Stomach (tissue), 9 donors: ENCODE results near the gene CYREN. TPM values are rescaled to one million over a fixed set of nuclear protein-coding genes. Genes with fewer than 3 reads are reported as not detected.
"Not testable (repeated sequence)": the region's sequence is repeated elsewhere in the genome, so short reads cannot be mapped to it uniquely, and the experiment has no call there.

Source experiments
- DNase-seq, 2 donors: peaks; one replicate each; pipeline versions ENCODE4 v3.0.0 to v3.0.0-alpha.2; 2013 to 2019
- H3K27ac ChIP-seq, 5 donors: fragments of 200-600 bp in 4 of 5; sonication (generic) in 4 of 5; one replicate each; pipeline ENCODE4 v1.5.1; 2013 to 2019; ENCODE audit warnings: mild to moderate bottlenecking in 1 of 5, moderate library complexity in 1 of 5
- H3K27me3 ChIP-seq, 3 donors: fragments of 200-600 bp; sonication (generic); one replicate each; pipeline ENCODE4 v1.5.1; 2017 to 2019; ENCODE audit warnings: mixed run types in 1 of 3
- H3K36me3 ChIP-seq, 4 donors: fragments of 200-600 bp; sonication (generic); 1 replicate in 3 of 4; 2 replicates in 1 of 4; pipeline ENCODE4 v1.5.1; 2016 to 2019
- H3K4me1 ChIP-seq, 4 donors: fragments of 200-600 bp; sonication (generic); one replicate each; pipeline ENCODE4 v1.5.1; 2016 to 2019
- H3K4me3 ChIP-seq, 4 donors: fragments of 200-600 bp; sonication (generic) in 3 of 4; one replicate each; pipeline ENCODE4 v1.5.1; 2016 to 2019; ENCODE audit warnings: mild to moderate bottlenecking in 1 of 4
- H3K9me3 ChIP-seq, 4 donors: fragments of 200-600 bp; sonication (generic); one replicate each; pipeline ENCODE4 v1.5.1; 2016 to 2019
- CTCF ChIP-seq, 7 experiments: fragments of 450-650 bp in 4 of 7; fragments of 200-600 bp in 3 of 7; sonication (generic) in 3 of 7; IDR thresholded peaks; one replicate each; pipeline ENCODE4 v1.5.1; 2016 to 2019; ENCODE audit warnings: antibody characterized with exemption in 7 of 7, control low read depth in 2 of 7, mild to moderate bottlenecking in 1 of 7
- EP300 ChIP-seq: sonication (generic); formaldehyde crosslinking; IDR thresholded peaks from one replicate; pipeline ENCODE4 v1.6.1; 2017; ENCODE audit warnings: antibody characterized with exemption
- POLR2A ChIP-seq, 4 donors: fragments of 450-650 bp; IDR thresholded peaks; one replicate each; pipeline ENCODE4 v1.6.1; 2016; ENCODE audit warnings: antibody characterized with exemption in 4 of 4, control low read depth in 2 of 4, mild to moderate bottlenecking in 1 of 4, moderate library complexity in 1 of 4
- POLR2AphosphoS5 ChIP-seq, 3 donors: sonication (generic); formaldehyde crosslinking; IDR thresholded peaks; one replicate each; pipeline ENCODE4 v1.6.1; 2016; ENCODE audit warnings: antibody characterized with exemption in 3 of 3
- WGBS, 5 donors: extraction: QIAGEN DNeasy Blood & Tissue Kit in 3 of 5; methylation state at CpG; one replicate each; pipeline versions ENCODE4 v1.1.5 to v1.1.7; 2013 to 2018; 5-methylcytosine and 5-hydroxymethylcytosine counted together
- intact Hi-C: fragments of 100-400 bp; cut with DNase I; formaldehyde crosslinking; loops from one replicate; pipeline ENCODE4 v1.15.1; 2023; ENCODE audit warnings: low total_unique reads
- polyA plus RNA-seq, 3 donors: library from polyadenylated mRNA; stranded (reverse); fragments of 200-250 nt; gene quantifications; one replicate each; pipeline ENCODE4 v1.2.3, GENCODE V29; 2013
- small RNA-seq, 4 donors: library from RNA; depleted of rRNA; stranded (forward); fragments of <200 nt; gene quantifications; one replicate each; pipeline ENCODE3, GENCODE V24; 2016
- total RNA-seq, 5 donors: library from RNA; depleted of rRNA; stranded (reverse); fragments of >200 nt; gene quantifications; one replicate each; pipeline versions ENCODE4 v1.1.0 to v1.2.3, GENCODE V29; 2014 to 2016
- donor health status: healthy with polysubstance abuse.
- donor health status: Bipolar disorder and iron deficiency.
- donor health status: healthy.

The CYREN gene
- total and polyA plus RNA-seq, 8 donors, result 11.1 to 33.0 (median 30.2) TPM

- intact Hi-C loops, result no loop called here
- H3K4me1 ChIP-seq, result no peaks in the 10 kb centered on the region
- peaks cover 0 to 9% (median 2%) of the 10 kb centered on the region in 4 donors for H3K9me3 ChIP-seq
- no peaks in the 10 kb centered on the region for H3K27me3 ChIP-seq
- H3K4me3 ChIP-seq, result no peak overlapping the region
- DNase-seq, result no peak
- TF ChIP-seq POLR2AphosphoS5 (IDR thresholded peaks at IDR 0.05), result no peak
- TF ChIP-seq CTCF (IDR thresholded peaks at IDR 0.05), result no peak
- WGBS, 5 donors, result 86 to 98% (median 95%) methylated on average over 1 of the region's 1 CpG
- H3K36me3 ChIP-seq, result no peaks in the 10 kb centered on the region
- H3K27ac ChIP-seq, result no peak overlapping the region
These were observed 41.6 kb downstream of the CYREN start for GRCh38 chr7:135128931-135129330.

DNA sequence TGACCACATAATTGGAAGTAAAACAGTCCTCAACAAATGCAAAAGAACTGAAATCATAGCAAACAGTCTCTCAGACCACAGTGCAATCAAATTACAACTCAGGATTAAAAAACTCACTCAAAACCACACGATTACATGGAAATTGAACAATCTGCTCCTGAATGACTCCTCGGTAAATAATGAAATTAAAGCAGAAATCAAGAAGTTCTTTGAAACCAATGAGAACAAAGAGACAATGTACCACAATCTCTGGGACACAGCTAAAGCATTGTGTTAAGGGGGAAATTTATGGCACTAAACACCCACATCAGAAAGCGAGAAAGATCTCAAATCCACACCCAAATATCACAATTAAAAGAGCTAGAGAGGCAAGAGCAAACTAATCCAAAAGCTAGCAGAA lies 45.9 kb downstream of the CYREN start:
- peaks cover 0 to 10% (median 5%) of the 10 kb centered on the region in 4 donors for H3K9me3 ChIP-seq
- H3K4me1 ChIP-seq, H3K27ac ChIP-seq, H3K27me3 ChIP-seq, H3K36me3 ChIP-seq, DNase-seq, H3K4me3 ChIP-seq, intact Hi-C loops: not testable (repeated sequence)
- 80 to 95% (median 87%) methylated on average over 3 of the region's 3 CpGs for WGBS, 5 donors

GRCh38 chr7:135121868-135122267 lies 48.6 kb downstream of the CYREN start:
- intact Hi-C loops, result no loop called here
- Histone ChIP-seq H3K4me3 (no peak overlapping the region), H3K9me3 (peaks cover 0 to 10% (median 7%) of the 10 kb centered on the region in 4 donors), H3K27me3 (no peaks in the 10 kb centered on the region), H3K4me1 (no peaks in the 10 kb centered on the region), H3K27ac (no peak overlapping the region), H3K36me3 (no peaks in the 10 kb centered on the region)
- TF ChIP-seq POLR2AphosphoS5 (IDR thresholded peaks at IDR 0.05) (no peak), EP300 (no peak), CTCF (IDR thresholded peaks at IDR 0.05) (no peak), POLR2A (IDR thresholded peaks at IDR 0.05) (no peak)
- 57 to 87% (median 78%) methylated on average over 5 to 6 of the region's 6 CpGs for WGBS, 5 donors
- DNase-seq, result no peak

DNA sequence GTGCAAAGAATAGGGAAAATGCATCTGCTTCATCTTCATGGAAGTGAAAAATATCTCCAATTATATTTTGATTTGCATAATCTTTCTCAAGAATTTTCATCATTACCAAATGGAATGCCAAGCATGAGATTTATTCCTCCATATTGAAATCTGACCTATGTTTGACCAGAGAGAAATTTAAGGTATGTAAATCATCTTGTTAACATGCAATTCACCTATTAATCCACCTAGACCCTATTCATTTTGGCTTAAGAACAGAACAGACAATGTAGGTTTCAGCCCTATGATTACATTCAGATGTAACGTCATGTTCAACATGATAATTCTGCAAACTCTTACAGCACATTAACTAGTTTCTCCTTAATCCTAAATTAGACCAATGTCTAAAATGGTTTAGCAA lies 53.4 kb downstream of the CYREN start:
- Histone ChIP-seq H3K9me3 (peaks cover 0 to 10% (median 7%) of the 10 kb centered on the region in 4 donors), H3K27me3 (no peaks in the 10 kb centered on the region), H3K4me1 (no peaks in the 10 kb centered on the region), H3K36me3 (no peaks in the 10 kb centered on the region), H3K27ac (no peak overlapping the region), H3K4me3 (no peak overlapping the region)
- intact Hi-C loops, result no loop called here
- WGBS, 5 donors, result 90 to 100% (median 98%) methylated on average over 1 of the region's 1 CpG
- DNase-seq, result no peak
- no peak for TF ChIP-seq POLR2AphosphoS5 (IDR thresholded peaks at IDR 0.05)
- no peak for TF ChIP-seq CTCF (IDR thresholded peaks at IDR 0.05)
- TF ChIP-seq EP300, result no peak
- no peak for TF ChIP-seq POLR2A (IDR thresholded peaks at IDR 0.05)

Small RNA genes within 50 kb of the gene (small RNA-seq; reads per million reads assigned to genes)
- gene MIR6509, result 0 to 0.77 (median 0.45) reads per million in 4 donors

Other genes starting within 250 kb of the CYREN start
- gene AGBL3, start 184.2 kb downstream of the CYREN start, total RNA-seq, result 1 to 10 TPM in 2 of 5 donors, under 1 TPM in 1, not detected in 2; 0.29 to 8.4 (median 2.9) TPM
- gene AGBL3, start 184.2 kb downstream of the CYREN start, polyA plus RNA-seq, result 1 to 10 TPM in 2 of 3 donors, under 1 TPM in 1; 0.93 to 1.4 (median 1.2) TPM
- gene TMEM140, start 22.6 kb downstream of the CYREN start, total RNA-seq, result 10 to 100 TPM in 2 of 5 donors, 1 to 10 TPM in 2, under 1 TPM in 1; 0.89 to 18.7 (median 9.7) TPM
- 1 to 10 TPM; 2.1 to 6.5 (median 3.0) TPM for gene TMEM140, start 22.6 kb downstream of the CYREN start, polyA plus RNA-seq
- 10 to 100 TPM in 4 of 5 donors, 1 to 10 TPM in 1; 7.0 to 79.4 (median 33.5) TPM for gene WDR91, start 40.8 kb upstream of the CYREN start, total RNA-seq
- gene WDR91, start 40.8 kb upstream of the CYREN start, polyA plus RNA-seq, result 10 to 100 TPM in 1 of 3 donors, 1 to 10 TPM in 2; 6.3 to 13.2 (median 6.6) TPM
- gene STRA8, start 63.1 kb upstream of the CYREN start, total RNA-seq, result not detected
- gene STRA8, start 63.1 kb upstream of the CYREN start, polyA plus RNA-seq, result not detected